Caco-2 (cell line): ENCODE data around the gene RASGRF1. TPM values are rescaled to one million over a fixed set of nuclear protein-coding genes. Genes with fewer than 3 reads are reported as not detected.

ENCODE experiments used
- BruUV-seq: library from RNA; stranded (reverse); fragments of 400-500 nt; replicated peaks from 2 replicates; lab custom pipeline; 2021; lab: Mats Ljungman, UMichigan
- CTCF ChIA-PET: fragments of 300-600 bp; sonication (Branson Sonifier 250); formaldehyde crosslinking; loops from one replicate; lab custom pipeline; 2022; ENCODE audit warnings: antibody characterized with exemption; lab: Charles Lee
- POLR2A ChIA-PET: fragments of 300-600 bp; sonication (Branson Sonifier 250); formaldehyde crosslinking; loops from one replicate; lab custom pipeline; 2022; ENCODE audit warnings: antibody characterized with exemption; lab: Charles Lee
- DNase-seq, 2 experiments: peaks; one replicate each; pipeline versions ENCODE4 v3.0.0 to v3.0.0-alpha.2; 2020 to 2022
- H3K27me3 ChIP-seq: replicated peaks from 2 replicates; pipeline ENCODE4 v1.6.0; 2011; ENCODE audit warnings: low read length; ENCODE audit not compliant: control insufficient read depth, insufficient read depth
- H3K36me3 ChIP-seq: 2 replicates; pipeline ENCODE4 v1.5.1; 2011; ENCODE audit warnings: low read length; ENCODE audit not compliant: control insufficient read depth, insufficient read depth
- H3K4me1 ChIP-seq: fragments of 250-450 bp; sonication (Bioruptor Pico); 2 replicates; pipeline ENCODE4 v1.5.1; 2020; ENCODE audit warnings: mild to moderate bottlenecking
- H3K4me3 ChIP-seq: 2 replicates; pipeline ENCODE4 v1.5.1; 2011; ENCODE audit warnings: low read depth, mild to moderate bottlenecking, control low read depth, low read length
- H3K9me3 ChIP-seq: fragments of 250-450 bp; sonication (Bioruptor Pico); 2 replicates; pipeline ENCODE4 v1.5.1; 2020; ENCODE audit warnings: mild to moderate bottlenecking, moderate library complexity
- H3K27ac Mint-ChIP-seq: one replicate; pipeline ENCODE4 v1.8.0; 2022; ENCODE audit warnings: mixed read lengths; ENCODE audit not compliant: unreplicated experiment
- H3K27me3 Mint-ChIP-seq: one replicate; pipeline ENCODE4 v1.8.0; 2022; ENCODE audit warnings: mixed read lengths; ENCODE audit not compliant: insufficient read depth, unreplicated experiment
- H3K36me3 Mint-ChIP-seq: one replicate; pipeline ENCODE4 v1.8.0; 2022; ENCODE audit warnings: mild to moderate bottlenecking, mixed read lengths; ENCODE audit not compliant: insufficient read depth, unreplicated experiment
- H3K4me1 Mint-ChIP-seq: one replicate; pipeline ENCODE4 v1.8.0; 2022; ENCODE audit warnings: low read depth, mixed read lengths; ENCODE audit not compliant: unreplicated experiment
- H3K4me3 Mint-ChIP-seq: one replicate; pipeline ENCODE4 v1.8.0; 2022; ENCODE audit warnings: mild to moderate bottlenecking, moderate library complexity, mixed read lengths; ENCODE audit not compliant: unreplicated experiment
- H3K9me3 Mint-ChIP-seq: one replicate; pipeline ENCODE4 v1.8.0; 2022; ENCODE audit warnings: mixed read lengths; ENCODE audit not compliant: unreplicated experiment
- intact Hi-C: fragments of 100-400 bp; cut with micrococcal nuclease; formaldehyde crosslinking; loops from one replicate; pipeline ENCODE4 v1.10.0; 2022; ENCODE audit not compliant: unreplicated experiment
- total RNA-seq: library from RNA; stranded (reverse); gene quantifications from 2 replicates; pipeline ENCODE4 v1.2.3, GENCODE V29; 2022
- TF ChIP-seq, protein P1 (sequence below), 2 experiments: fragments of 200-600 bp in 1 of 2; IDR thresholded peaks; 1 replicate in 1 of 2; 2 replicates in 1 of 2; pipeline versions ENCODE4 v1.5.1 to v1.8.0; 2011 to 2022; ENCODE audit warnings: antibody characterized with exemption in 1 of 2, control low read depth in 1 of 2, inconsistent platforms in 1 of 2, low read depth in 1 of 2, low read length in 1 of 2, mild to moderate bottlenecking in 1 of 2, moderate library complexity in 1 of 2; ENCODE audit not compliant: insufficient read depth in 1 of 2, severe bottlenecking in 1 of 2, unreplicated experiment in 1 of 2

Gene RASGRF1
- total RNA-seq, 1 experiment from 2014 or later: 0.57 TPM

DNA sequence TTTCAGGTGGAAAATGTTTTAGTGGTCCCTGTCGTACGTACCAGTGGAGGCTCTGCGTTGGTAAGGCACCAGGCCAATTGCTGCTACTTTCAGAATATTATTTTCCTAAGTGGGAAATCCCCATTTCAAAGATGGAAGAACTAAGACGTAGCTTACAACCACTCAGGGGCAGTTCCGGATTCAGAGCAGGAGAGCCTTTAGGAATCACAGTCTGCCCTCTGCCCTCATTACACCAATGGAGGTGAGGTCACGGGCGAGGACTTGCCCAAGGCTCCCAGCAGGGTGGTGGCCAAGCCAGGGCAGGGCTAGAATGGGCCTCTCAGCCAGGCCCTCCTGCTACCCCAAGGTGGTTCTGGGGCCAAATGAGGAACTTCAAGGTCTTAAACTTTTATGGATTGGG lies 72.6 kb downstream of the RASGRF1 start:
- H3K27me3 Mint-ChIP-seq: no peaks in the 10 kb centered on the region
- Histone ChIP-seq H3K36me3 (no peaks in the 10 kb centered on the region), H3K4me1 (no peaks in the 10 kb centered on the region), H3K9me3 (no peaks in the 10 kb centered on the region), H3K4me3 (no peak overlapping the region), H3K27me3 (no peaks in the 10 kb centered on the region)
- ChIA-PET CTCF (no interaction called here), POLR2A (no interaction called here)
- DNase-seq: no peak
- TF ChIP-seq, protein P1, sequence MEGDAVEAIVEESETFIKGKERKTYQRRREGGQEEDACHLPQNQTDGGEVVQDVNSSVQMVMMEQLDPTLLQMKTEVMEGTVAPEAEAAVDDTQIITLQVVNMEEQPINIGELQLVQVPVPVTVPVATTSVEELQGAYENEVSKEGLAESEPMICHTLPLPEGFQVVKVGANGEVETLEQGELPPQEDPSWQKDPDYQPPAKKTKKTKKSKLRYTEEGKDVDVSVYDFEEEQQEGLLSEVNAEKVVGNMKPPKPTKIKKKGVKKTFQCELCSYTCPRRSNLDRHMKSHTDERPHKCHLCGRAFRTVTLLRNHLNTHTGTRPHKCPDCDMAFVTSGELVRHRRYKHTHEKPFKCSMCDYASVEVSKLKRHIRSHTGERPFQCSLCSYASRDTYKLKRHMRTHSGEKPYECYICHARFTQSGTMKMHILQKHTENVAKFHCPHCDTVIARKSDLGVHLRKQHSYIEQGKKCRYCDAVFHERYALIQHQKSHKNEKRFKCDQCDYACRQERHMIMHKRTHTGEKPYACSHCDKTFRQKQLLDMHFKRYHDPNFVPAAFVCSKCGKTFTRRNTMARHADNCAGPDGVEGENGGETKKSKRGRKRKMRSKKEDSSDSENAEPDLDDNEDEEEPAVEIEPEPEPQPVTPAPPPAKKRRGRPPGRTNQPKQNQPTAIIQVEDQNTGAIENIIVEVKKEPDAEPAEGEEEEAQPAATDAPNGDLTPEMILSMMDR (IDR thresholded peaks at IDR 0.05; ENCODE audit: insufficient read depth in 1 of 2, low read depth in 1 of 2, low read length in 1 of 2, severe bottlenecking in 1 of 2, unreplicated experiment in 1 of 2): no peak
- H3K36me3 Mint-ChIP-seq: no peaks in the 10 kb centered on the region
- intact Hi-C loops: no loop called here
- no peaks in the 10 kb centered on the region for H3K4me1 Mint-ChIP-seq
- BruUV-seq: no TSS peak
- no peaks in the 10 kb centered on the region for H3K9me3 Mint-ChIP-seq
- no peak overlapping the region for H3K27ac Mint-ChIP-seq
- no peak overlapping the region for H3K4me3 Mint-ChIP-seq

DNA sequence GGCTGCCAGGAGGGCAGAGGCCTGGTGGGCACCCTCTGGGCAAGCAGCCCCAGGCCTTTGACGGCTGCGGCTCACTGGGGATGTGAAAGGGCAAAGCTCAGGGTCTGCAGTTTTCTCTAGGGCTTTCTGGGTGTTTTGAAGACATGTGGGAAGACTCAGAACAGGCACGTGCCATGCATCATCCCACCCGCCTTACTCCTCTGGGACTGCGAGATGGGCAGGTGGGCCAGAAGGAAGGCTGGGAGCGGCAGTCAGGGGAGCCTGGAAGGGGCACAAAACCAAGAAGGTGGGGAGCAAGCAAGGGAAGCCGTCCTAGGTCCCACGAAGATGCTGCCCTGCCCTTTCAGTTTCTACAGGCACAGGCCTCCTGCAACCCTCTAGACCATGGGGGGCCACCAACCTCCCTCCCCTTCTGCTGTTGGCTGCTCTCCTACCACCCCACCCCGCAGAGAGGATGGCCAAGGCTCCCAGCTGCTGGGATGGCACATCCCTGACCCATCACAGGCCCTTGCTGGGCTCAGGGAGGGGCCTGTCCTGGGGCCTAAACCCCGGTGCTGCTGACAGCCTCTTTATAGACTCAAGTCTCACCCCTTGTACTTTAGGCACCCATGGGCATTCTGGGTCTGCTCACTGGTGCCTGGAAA lies 73.9 kb downstream of the RASGRF1 start:
- TF ChIP-seq, protein P1 (IDR thresholded peaks at IDR 0.05; ENCODE audit: insufficient read depth in 1 of 2, low read depth in 1 of 2, low read length in 1 of 2, severe bottlenecking in 1 of 2, unreplicated experiment in 1 of 2): no peak
- Mint-ChIP-seq H3K36me3 (no peaks in the 10 kb centered on the region), H3K4me1 (no peaks in the 10 kb centered on the region), H3K9me3 (no peaks in the 10 kb centered on the region), H3K4me3 (no peak overlapping the region), H3K27me3 (no peaks in the 10 kb centered on the region), H3K27ac (no peak overlapping the region)
- no peak for DNase-seq
- Histone ChIP-seq H3K27me3 (no peaks in the 10 kb centered on the region), H3K36me3 (no peaks in the 10 kb centered on the region), H3K4me1 (no peaks in the 10 kb centered on the region), H3K9me3 (no peaks in the 10 kb centered on the region), H3K4me3 (no peak overlapping the region)
- no TSS peak for BruUV-seq
- POLR2A ChIA-PET: no interaction called here
- CTCF ChIA-PET: no interaction called here
- intact Hi-C loops: no loop called here

DNA sequence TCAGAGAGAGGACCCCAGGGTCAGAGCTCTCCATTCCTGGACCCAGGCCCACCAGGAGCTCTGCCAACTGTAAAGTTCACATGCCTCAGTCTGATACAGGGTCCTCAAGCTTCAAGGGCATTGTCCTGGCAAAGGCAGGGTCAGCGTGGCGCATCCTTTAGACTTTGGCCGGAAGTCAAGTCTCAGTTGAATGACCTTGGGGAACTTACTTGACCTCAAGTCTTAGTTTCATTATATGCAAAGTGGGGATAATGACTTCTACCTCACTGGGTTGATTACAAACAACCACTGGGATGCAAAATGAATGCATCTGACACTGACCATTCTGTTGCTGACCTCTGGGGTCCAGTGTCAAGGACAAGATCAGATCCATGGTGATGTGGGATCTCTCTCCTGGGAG lies 75.2 kb downstream of the RASGRF1 start:
- Mint-ChIP-seq H3K36me3 (no peaks in the 10 kb centered on the region), H3K9me3 (no peaks in the 10 kb centered on the region), H3K27me3 (no peaks in the 10 kb centered on the region), H3K4me3 (no peak overlapping the region), H3K27ac (no peak overlapping the region), H3K4me1 (no peaks in the 10 kb centered on the region)
- BruUV-seq: no TSS peak
- no peak overlapping the region for H3K4me3 ChIP-seq
- intact Hi-C loops: no loop called here
- POLR2A ChIA-PET: interaction anchor here (0.7 kb wide), 1 partner anchor 198 kb away, joined by 4 read pairs; no protein-coding TSS in a partner anchor
- no peaks in the 10 kb centered on the region for H3K4me1 ChIP-seq
- TF ChIP-seq, protein P1 (IDR thresholded peaks at IDR 0.05; ENCODE audit: insufficient read depth in 1 of 2, low read depth in 1 of 2, low read length in 1 of 2, severe bottlenecking in 1 of 2, unreplicated experiment in 1 of 2): no peak
- no peaks in the 10 kb centered on the region for H3K9me3 ChIP-seq
- H3K36me3 ChIP-seq: no peaks in the 10 kb centered on the region
- H3K27me3 ChIP-seq: no peaks in the 10 kb centered on the region
- DNase-seq: no peak
- CTCF ChIA-PET: no interaction called here
